Neural progenitor cell (in vitro differentiated cells): ENCODE measurements around the gene DNLZ.

Source experiments
- CTCF ChIP-seq: fragments of 200-600 bp; sonication (generic); IDR thresholded peaks from 2 replicates; pipeline ENCODE4 v1.5.1; 2017; ENCODE audit warnings: antibody characterized with exemption, mild to moderate bottlenecking
- EZH2 ChIP-seq: fragments of 200-600 bp; sonication (generic); IDR thresholded peaks from 2 replicates; pipeline ENCODE4 v1.6.1; 2017; ENCODE audit warnings: antibody characterized with exemption, mild to moderate bottlenecking, moderate library complexity
- EZH2phosphoT487 ChIP-seq: fragments of 200-600 bp; sonication (generic); IDR thresholded peaks from 2 replicates; pipeline ENCODE4 v1.6.1; 2017; ENCODE audit warnings: antibody characterized with exemption

GRCh38 chr9:136331030-136331429 lies 32.5 kb downstream of the DNLZ start:
- TF ChIP-seq CTCF (no peak), EZH2phosphoT487 (no peak), EZH2 (no peak)
